CD4-positive, alpha-beta memory T cell (primary cell): ENCODE data around the gene PRDM12. TPM values are rescaled to one million over a fixed set of nuclear protein-coding genes. Genes with fewer than 3 reads are reported as not detected.

Source experiments
- CTCF ChIA-PET: fragments of 350-600 bp; sonication (Branson Sonifier 250); formaldehyde crosslinking; loops from one replicate; lab custom pipeline; 2021; ENCODE audit warnings: inconsistent platforms; ENCODE audit not compliant: partially characterized antibody; lab: Charles Lee
- POLR2A ChIA-PET: fragments of 350-600 bp; sonication (Branson Sonifier 250); formaldehyde crosslinking; loops from one replicate; lab custom pipeline; 2021; ENCODE audit not compliant: partially characterized antibody; lab: Charles Lee
- DNase-seq, 5 donors: peaks; one replicate each; pipeline versions ENCODE4 v3.0.0 to v3.0.0-alpha.2; 2020 to 2022; ENCODE audit warnings: mixed read lengths in 1 of 5
- H3K27ac ChIP-seq: one replicate; pipeline ENCODE4 v1.7.0; 2013; ENCODE audit warnings: low read depth, low read length
- H3K27me3 ChIP-seq: 2 replicates; pipeline ENCODE4 v1.7.0; 2013; ENCODE audit warnings: mild to moderate bottlenecking, low read length, moderate library complexity; ENCODE audit not compliant: insufficient read depth
- H3K36me3 ChIP-seq: 2 replicates; pipeline ENCODE4 v1.7.0; 2013; ENCODE audit warnings: mild to moderate bottlenecking, low read length, moderate library complexity; ENCODE audit not compliant: insufficient read depth
- H3K4me1 ChIP-seq: 2 replicates; pipeline ENCODE4 v1.7.0; 2013; ENCODE audit warnings: mild to moderate bottlenecking, low read length, moderate library complexity; ENCODE audit not compliant: insufficient read depth
- H3K4me3 ChIP-seq, 2 donors: one replicate each; pipeline ENCODE4 v1.7.0; 2013; ENCODE audit warnings: low read length in 2 of 2, mild to moderate bottlenecking in 1 of 2
- H3K9me3 ChIP-seq, 2 donors: one replicate each; pipeline ENCODE4 v1.7.0; 2013; ENCODE audit warnings: low read length in 2 of 2, control low read depth in 1 of 2; ENCODE audit not compliant: control insufficient read depth in 1 of 2
- H3K27ac Mint-ChIP-seq, 7 donors: one replicate each; pipeline ENCODE4 v1.8.0; 2020 to 2021; ENCODE audit warnings: mixed read lengths in 7 of 7, mild to moderate bottlenecking in 6 of 7, inconsistent platforms in 3 of 7, moderate library complexity in 3 of 7
- H3K27me3 Mint-ChIP-seq, 2 donors: one replicate each; pipeline ENCODE4 v1.8.0; 2020 to 2021; ENCODE audit warnings: mixed read lengths in 2 of 2
- H3K36me3 Mint-ChIP-seq, 2 donors: one replicate each; pipeline ENCODE4 v1.8.0; 2020 to 2021; ENCODE audit warnings: mixed read lengths in 2 of 2, inconsistent platforms in 1 of 2, mild to moderate bottlenecking in 1 of 2
- H3K4me1 Mint-ChIP-seq, 4 donors: one replicate each; pipeline ENCODE4 v1.8.0; 2020 to 2021; ENCODE audit warnings: mixed read lengths in 4 of 4, mild to moderate bottlenecking in 1 of 4
- H3K4me3 Mint-ChIP-seq, 8 donors: one replicate each; pipeline ENCODE4 v1.8.0; 2020 to 2021; ENCODE audit warnings: mixed read lengths in 8 of 8, mild to moderate bottlenecking in 7 of 8, moderate library complexity in 6 of 8, inconsistent platforms in 3 of 8
- H3K9me3 Mint-ChIP-seq, 8 donors: one replicate each; pipeline ENCODE4 v1.8.0; 2020 to 2021; ENCODE audit warnings: mixed read lengths in 8 of 8, mild to moderate bottlenecking in 5 of 8, inconsistent platforms in 3 of 8, moderate library complexity in 1 of 8
- intact Hi-C: fragments of 100-400 bp; cut with micrococcal nuclease; formaldehyde crosslinking; loops from one replicate; pipeline ENCODE4 v1.15.1; 2023
- polyA plus RNA-seq, 2 donors: library from polyadenylated mRNA; unstranded; fragments of 300-500 nt; fragmentation: Illumina TruSeq; gene quantifications; one replicate each; pipeline ENCODE4 v1.2.3, GENCODE V29; 2021
- total RNA-seq, 2 experiments: library from RNA; stranded (reverse); gene quantifications; one replicate each; pipeline ENCODE4 v1.2.3, GENCODE V29; 2021

PRDM12 gene
- total and polyA plus RNA-seq, 4 experiments from 2014 or later = 0.11 TPM; not detected in 3

DNA sequence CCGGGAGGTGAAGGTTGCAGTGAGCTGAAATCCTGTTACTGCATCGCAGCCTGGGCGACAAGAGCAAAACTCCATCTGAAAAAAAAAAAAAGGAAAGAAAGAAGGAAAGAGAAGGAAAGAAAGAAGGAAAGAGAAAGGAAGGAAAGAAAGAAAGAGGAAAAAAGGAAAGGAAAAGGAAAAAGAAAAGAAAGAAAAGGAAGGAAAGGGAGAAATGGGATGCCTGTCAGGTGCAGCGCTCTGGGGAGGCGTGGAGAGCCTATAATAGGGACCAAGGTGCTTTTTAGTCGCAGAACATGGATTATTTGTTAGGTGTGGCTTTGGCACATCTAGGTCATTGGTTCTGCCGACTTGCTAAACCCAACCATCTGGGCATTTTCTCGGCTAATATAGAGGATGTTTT is 47.1 kb downstream of the PRDM12 start:
- no peak for DNase-seq
- Mint-ChIP-seq H3K27ac (peak overlapping the region in 3 of 7 donors; percentile 55 to 68 (median 61)), H3K4me3 (peak overlapping the region in 7 of 8 donors; percentile 11 to 84 (median 48))

DNA sequence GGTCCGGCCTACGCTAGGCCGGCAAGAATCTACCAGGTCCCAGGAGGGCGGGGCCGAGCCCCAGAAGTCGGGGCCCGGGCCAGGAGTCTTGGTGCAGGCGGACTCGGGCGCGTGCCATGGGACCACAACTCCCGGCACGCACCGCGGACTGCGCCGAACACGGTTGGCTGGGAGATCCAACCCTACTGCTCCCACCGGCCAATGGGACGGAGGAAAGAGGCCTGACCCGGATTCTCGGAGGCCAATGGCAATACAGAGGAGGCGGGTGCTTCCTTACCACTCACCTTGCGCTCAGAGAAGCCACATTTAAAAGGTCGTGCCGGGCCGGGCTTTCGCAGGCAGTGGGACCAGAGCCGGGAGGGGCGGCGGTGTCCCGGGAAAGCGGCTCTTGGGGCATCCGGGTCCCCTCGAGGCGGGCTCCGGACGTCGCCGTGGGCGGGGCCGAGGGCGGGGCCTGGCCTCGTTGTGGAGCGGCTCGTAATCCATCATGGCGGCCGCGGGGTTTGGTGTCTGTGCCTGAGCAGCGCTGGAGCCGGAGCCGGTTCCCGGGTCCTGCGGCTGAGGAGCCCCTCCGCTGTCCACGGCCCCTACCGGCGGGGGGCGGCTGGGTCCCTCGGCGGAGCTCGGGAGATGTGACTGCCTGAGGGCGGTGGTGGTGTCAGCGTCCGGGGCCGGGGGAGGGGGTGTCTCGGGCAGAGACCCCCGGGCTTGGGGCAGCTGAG is 48.3 kb downstream of the PRDM12 start:
- H3K9me3 Mint-ChIP-seq = no peaks in the 10 kb centered on the region
- intact Hi-C loops = loop anchor here (1.0 kb wide), 1 partner anchor 19 kb away; the partner anchor contains the start of gene EXOSC2
- CTCF ChIA-PET = interaction anchor here (1.3 to 1.6 kb wide), 2 partner anchors 11 to 29 kb away, joined by 4 to 11 read pairs; no protein-coding TSS in a partner anchor
- peak; percentile 95 to 97 (median 97) for DNase-seq
- no peaks in the 10 kb centered on the region for H3K9me3 ChIP-seq
- peaks cover 0 to 6% of the 10 kb centered on the region in 2 donors for H3K36me3 Mint-ChIP-seq
- no peaks in the 10 kb centered on the region for H3K36me3 ChIP-seq
- peak overlapping the region; percentile 97 for H3K27ac ChIP-seq
- POLR2A ChIA-PET = interaction anchor here (0.8 to 2.0 kb wide), 4 partner anchors 12 to 334 kb away, joined by 4 to 21 read pairs (median 6); partner anchors contain the start of gene EXOSC2
- H3K27me3 ChIP-seq = no peaks in the 10 kb centered on the region
- peaks cover 40% of the 10 kb centered on the region for H3K4me1 ChIP-seq
- peak overlapping the region; percentile 91 to 96 (median 92) for H3K4me3 Mint-ChIP-seq
- peak overlapping the region; percentile 90 to 99 (median 97) for H3K27ac Mint-ChIP-seq
- peaks cover 25 to 42% (median 34%) of the 10 kb centered on the region in 4 donors for H3K4me1 Mint-ChIP-seq
- H3K27me3 Mint-ChIP-seq = no peaks in the 10 kb centered on the region
- H3K4me3 ChIP-seq = peak overlapping the region; percentile 65 to 88

More for the DNA sequence above, 47.1 kb downstream of the PRDM12 start:
- no peak overlapping the region for H3K27ac ChIP-seq
- H3K9me3 ChIP-seq = no peaks in the 10 kb centered on the region
- Mint-ChIP-seq H3K27me3 (no peaks in the 10 kb centered on the region), H3K36me3 (peaks cover 0 to 9% of the 10 kb centered on the region in 2 donors), H3K4me1 (peaks cover 25 to 46% (median 32%) of the 10 kb centered on the region in 4 donors), H3K9me3 (no peaks in the 10 kb centered on the region)
- H3K27me3 ChIP-seq = no peaks in the 10 kb centered on the region
- no peak overlapping the region for H3K4me3 ChIP-seq
- CTCF ChIA-PET = interaction anchor here (0.6 to 3.0 kb wide), 2 partner anchors 11 to 906 kb away, joined by 4 to 39 read pairs; no protein-coding TSS in a partner anchor
- H3K4me1 ChIP-seq = peaks cover 37% of the 10 kb centered on the region
- POLR2A ChIA-PET = interaction anchor here (1.7 kb wide), 1 partner anchor 18 kb away, joined by 8 read pairs; the partner anchor contains the start of gene EXOSC2
- intact Hi-C loops = no loop called here
- no peaks in the 10 kb centered on the region for H3K36me3 ChIP-seq

DNA sequence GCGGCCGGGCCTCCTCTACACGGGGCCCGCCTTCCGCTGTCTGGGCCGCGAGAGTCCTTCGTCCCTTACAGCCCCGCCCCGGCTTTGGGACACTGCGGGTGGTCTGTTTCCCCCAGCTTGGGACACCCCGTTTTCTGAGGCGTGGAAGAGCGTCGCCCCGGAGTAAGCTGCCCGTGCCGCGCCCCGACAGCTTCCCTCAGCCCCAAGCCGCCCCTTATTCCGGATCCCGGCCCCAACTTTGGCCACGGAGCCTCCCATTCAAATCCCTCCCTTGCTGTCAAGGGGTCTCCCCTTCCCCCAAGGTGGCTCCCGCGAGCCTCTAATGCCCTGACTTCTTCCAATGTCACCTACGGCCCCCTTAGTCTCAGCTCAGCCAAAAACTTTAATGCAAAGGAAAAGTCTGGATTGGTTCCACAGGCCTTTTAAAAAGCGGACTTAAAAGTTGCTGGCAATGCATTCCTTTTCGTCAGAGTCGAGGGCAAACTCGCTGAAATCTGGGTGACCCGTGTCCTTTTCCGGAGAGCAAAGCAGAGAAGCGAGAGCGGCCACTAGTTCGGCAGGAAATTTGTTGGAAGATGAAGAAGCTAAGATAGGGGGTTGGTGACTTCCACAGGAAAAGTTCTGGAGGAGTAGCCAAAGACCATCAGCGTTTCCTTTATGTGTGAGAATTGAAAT is 49.0 kb downstream of the PRDM12 start:
- peaks cover 40% of the 10 kb centered on the region for H3K4me1 ChIP-seq
- ChIA-PET CTCF (interaction anchor here (1.2 to 1.6 kb wide), 4 partner anchors 10 to 152 kb away, joined by 3 to 11 read pairs (median 4); no protein-coding TSS in a partner anchor), POLR2A (interaction anchor here (0.8 to 2.0 kb wide), 4 partner anchors 12 to 333 kb away, joined by 4 to 21 read pairs (median 6); partner anchors contain the start of gene EXOSC2)
- H3K27me3 Mint-ChIP-seq = no peaks in the 10 kb centered on the region
- DNase-seq = peak in 2 of 5 donors; percentile 5 to 11
- H3K4me3 Mint-ChIP-seq = peak overlapping the region; percentile 91 to 96 (median 92)
- H3K4me3 ChIP-seq = peak overlapping the region; percentile 65 to 88
- no peaks in the 10 kb centered on the region for H3K27me3 ChIP-seq
- H3K9me3 ChIP-seq = no peaks in the 10 kb centered on the region
- peaks cover 0 to 6% of the 10 kb centered on the region in 2 donors for H3K36me3 Mint-ChIP-seq
- peak overlapping the region; percentile 89 to 99 (median 90) for H3K27ac Mint-ChIP-seq
- peaks cover 25 to 42% (median 34%) of the 10 kb centered on the region in 4 donors for H3K4me1 Mint-ChIP-seq
- H3K27ac ChIP-seq = peak overlapping the region; percentile 97
- intact Hi-C loops = no loop called here
- no peaks in the 10 kb centered on the region for H3K9me3 Mint-ChIP-seq
- no peaks in the 10 kb centered on the region for H3K36me3 ChIP-seq

DNA sequence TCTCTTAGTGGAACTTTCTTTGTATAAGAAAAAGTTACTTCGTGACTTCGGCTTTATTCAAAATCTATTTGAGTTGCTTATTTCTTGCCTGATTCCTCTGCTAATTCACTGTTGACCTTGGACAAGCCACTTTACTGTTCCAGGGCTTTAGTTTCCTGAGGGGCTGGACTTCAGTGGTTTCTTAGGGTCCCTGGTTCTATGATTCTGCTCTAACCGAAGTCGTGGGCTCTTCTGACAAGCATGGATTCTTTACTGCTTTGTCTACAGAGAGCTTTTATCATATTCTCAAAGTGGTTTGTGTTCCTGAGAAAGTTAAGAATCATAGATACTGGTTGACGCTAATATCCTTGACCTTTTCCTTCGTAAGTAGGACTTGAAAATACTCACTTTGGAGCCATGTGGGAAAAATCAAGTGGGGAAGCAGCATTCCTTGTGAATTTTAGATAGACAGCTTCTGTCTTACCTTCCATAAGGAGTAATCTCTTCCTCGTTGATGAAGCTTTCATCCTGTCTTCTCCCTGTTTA is 50.3 kb downstream of the PRDM12 start:
- no peaks in the 10 kb centered on the region for H3K9me3 Mint-ChIP-seq
- no peaks in the 10 kb centered on the region for H3K9me3 ChIP-seq
- peaks cover 30 to 49% (median 40%) of the 10 kb centered on the region in 4 donors for H3K4me1 Mint-ChIP-seq
- DNase-seq = no peak
- peaks cover 0 to 6% of the 10 kb centered on the region in 2 donors for H3K36me3 Mint-ChIP-seq
- H3K27ac ChIP-seq = no peak overlapping the region
- peak overlapping the region; percentile 91 to 96 (median 92) for H3K4me3 Mint-ChIP-seq
- H3K4me3 ChIP-seq = peak overlapping the region; percentile 1 to 65
- no peaks in the 10 kb centered on the region for H3K27me3 ChIP-seq
- H3K4me1 ChIP-seq = peaks cover 40% of the 10 kb centered on the region
- H3K27me3 Mint-ChIP-seq = no peaks in the 10 kb centered on the region
- intact Hi-C loops = no loop called here
- CTCF ChIA-PET = interaction anchor here (0.5 to 1.5 kb wide), 6 partner anchors 9 to 472 kb away, joined by 3 to 7 read pairs (median 4); partner anchors contain the start of gene EXOSC2
- POLR2A ChIA-PET = interaction anchor here (0.5 to 1.1 kb wide), 2 partner anchors 8 to 10 kb away, joined by 3 read pairs; no protein-coding TSS in a partner anchor
- no peaks in the 10 kb centered on the region for H3K36me3 ChIP-seq
- H3K27ac Mint-ChIP-seq = peak overlapping the region in 5 of 7 donors; percentile 37 to 99 (median 90)

DNA sequence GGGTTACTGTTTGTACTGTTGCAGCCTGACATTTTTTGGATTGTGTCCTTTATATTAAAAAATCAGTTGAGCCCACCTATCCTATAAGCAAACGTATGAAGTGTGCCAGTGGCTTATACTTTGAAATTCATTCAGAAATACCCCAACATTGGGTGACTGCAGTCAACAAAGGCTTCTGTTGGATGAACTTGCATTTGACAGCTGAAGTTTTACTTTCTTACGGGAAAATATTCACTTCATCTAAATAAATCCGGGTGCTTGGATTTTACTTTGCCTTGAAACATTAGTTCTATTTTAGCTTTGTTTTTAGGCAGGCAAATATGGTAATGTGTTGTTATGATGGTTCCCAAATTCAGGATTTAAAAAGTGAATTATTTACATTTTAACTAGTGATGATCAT is 50.9 kb downstream of the PRDM12 start:
- Histone ChIP-seq H3K36me3 (no peaks in the 10 kb centered on the region), H3K4me3 (peak overlapping the region in 1 of 2 donors; percentile 1), H3K27ac (no peak overlapping the region), H3K4me1 (peaks cover 40% of the 10 kb centered on the region), H3K27me3 (no peaks in the 10 kb centered on the region), H3K9me3 (no peaks in the 10 kb centered on the region)
- Mint-ChIP-seq H3K4me1 (peaks cover 31 to 56% (median 41%) of the 10 kb centered on the region in 4 donors), H3K27me3 (no peaks in the 10 kb centered on the region), H3K4me3 (peak overlapping the region; percentile 11 to 96 (median 92)), H3K27ac (no peak overlapping the region), H3K36me3 (peaks cover 0 to 6% of the 10 kb centered on the region in 2 donors), H3K9me3 (no peaks in the 10 kb centered on the region)
- CTCF ChIA-PET = interaction anchor here (0.5 to 1.5 kb wide), 5 partner anchors 8 to 472 kb away, joined by 3 to 7 read pairs (median 4); partner anchors contain the start of gene EXOSC2
- POLR2A ChIA-PET = interaction anchor here (0.5 to 1.1 kb wide), 2 partner anchors 9 kb away, joined by 3 read pairs; no protein-coding TSS in a partner anchor
- no peak for DNase-seq
- intact Hi-C loops = no loop called here

DNA sequence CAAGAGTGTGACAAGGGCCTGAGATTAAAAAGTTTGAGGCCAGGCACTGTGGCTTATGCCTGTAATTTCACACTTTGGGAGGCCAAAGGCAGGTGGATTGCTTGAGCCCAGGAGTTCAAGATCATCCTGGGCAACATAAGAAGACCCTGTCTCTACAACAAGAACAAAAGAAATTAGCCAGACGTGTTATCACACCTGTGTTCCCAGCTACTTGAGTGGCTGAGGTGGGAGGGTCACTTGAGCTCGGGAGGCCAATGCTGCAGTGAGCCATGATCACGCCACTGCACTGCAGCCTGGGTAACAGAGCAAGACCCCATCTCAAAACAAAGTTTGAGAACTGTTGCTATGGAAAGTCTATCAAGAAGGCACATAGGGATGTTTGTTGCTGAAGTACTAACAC is 54.2 kb downstream of the PRDM12 start:
- ChIA-PET POLR2A (no interaction called here), CTCF (no interaction called here)
- no peaks in the 10 kb centered on the region for H3K9me3 Mint-ChIP-seq
- no peak overlapping the region for H3K4me3 Mint-ChIP-seq
- no peak for DNase-seq
- peak overlapping the region in 2 of 7 donors; percentile 7 for H3K27ac Mint-ChIP-seq
- H3K36me3 Mint-ChIP-seq = peaks cover 0 to 5% of the 10 kb centered on the region in 2 donors
- Histone ChIP-seq H3K27me3 (no peaks in the 10 kb centered on the region), H3K4me1 (peaks cover 31% of the 10 kb centered on the region), H3K9me3 (no peaks in the 10 kb centered on the region), H3K36me3 (no peaks in the 10 kb centered on the region), H3K4me3 (no peak overlapping the region), H3K27ac (no peak overlapping the region)
- intact Hi-C loops = no loop called here
- no peaks in the 10 kb centered on the region for H3K27me3 Mint-ChIP-seq
- peaks cover 31 to 55% (median 44%) of the 10 kb centered on the region in 4 donors for H3K4me1 Mint-ChIP-seq
